ENCODE data around the gene S100A1. TPM values are rescaled to one million over a fixed set of nuclear protein-coding genes. Genes with fewer than 3 reads are reported as not detected.

S100A1 gene
- total and polyA plus RNA-seq, 10 of the 15 experiments (the other 5 are each of a cell fraction or from before 2014, with no cell fraction given): 0.13 to 0.29 TPM; not detected in 8

DNA sequence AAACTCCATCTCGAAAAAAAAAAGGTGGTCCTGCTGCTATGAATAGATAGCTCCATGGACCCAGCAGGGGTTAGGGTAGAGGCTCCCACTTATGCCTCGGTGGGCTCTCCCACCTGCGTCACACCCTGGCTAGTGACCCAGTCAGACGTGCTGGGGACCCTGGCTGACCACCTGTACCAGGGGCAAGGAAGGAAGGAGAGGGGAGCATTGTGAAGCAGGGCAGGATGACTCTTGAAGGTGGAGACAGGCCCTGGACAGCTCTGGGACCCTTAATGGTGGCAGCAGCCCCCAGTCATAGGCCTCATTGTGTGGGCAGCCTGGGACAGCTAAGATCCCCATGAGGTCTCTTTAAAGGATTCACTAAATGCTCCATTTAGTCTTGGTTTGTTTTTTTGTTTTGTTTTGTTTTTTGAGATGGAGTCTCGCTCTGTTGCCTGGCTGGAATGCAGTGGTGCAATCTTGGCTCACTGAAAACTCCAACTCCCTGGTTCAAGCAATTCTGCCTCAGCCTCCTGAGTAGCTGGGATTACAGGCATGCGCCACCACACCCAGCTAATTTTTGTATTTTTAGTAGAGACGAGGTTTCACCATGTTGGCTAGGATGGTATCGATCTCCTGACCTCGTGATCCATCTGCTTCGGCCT, 19.9 kb downstream of the S100A1 start:
- intact Hi-C loops (cut with micrococcal nuclease; ENCODE audit: unreplicated experiment): no loop called here
- ATAC-seq: no peak; the same call in 2 of the 3 replicates
- H3K4me1 ChIP-seq (ENCODE audit: control insufficient read depth, insufficient read depth, low read length): no peaks in the 10 kb centered on the region
- no peak for FAIRE-seq
- POLR2A ChIA-PET: interaction anchor here (1.0 to 6.7 kb wide), 4 partner anchors 10 to 14 kb away, joined by 3 to 35 read pairs (median 6); partner anchors contain the start of gene CHTOP
- H3K9me3 ChIP-seq (replicated peaks; ENCODE audit: control insufficient read depth, insufficient read depth, low read length): no peaks in the 10 kb centered on the region
- no peaks in the 10 kb centered on the region for H3K79me2 ChIP-seq (ENCODE audit: control insufficient read depth, insufficient read depth, low read length)
- H3K4me2 ChIP-seq (ENCODE audit: control insufficient read depth, insufficient read depth): no peak overlapping the region
- TF ChIP-seq YBX1 (IDR thresholded peaks at IDR 0.05) (no peak), POLR2A (IDR thresholded peaks at IDR 0.05; ENCODE audit: low read depth, low read length) (peak; percentile 72), POU2F2 (IDR thresholded peaks at IDR 0.05; ENCODE audit: borderline replicate concordance, low read depth, low read length) (0 out of 3 replicates have a peak, but pooled peaks have one; percentile 13), CHD4 (IDR thresholded peaks at IDR 0.05) (no peak), RFX5 (IDR thresholded peaks at IDR 0.05; ENCODE audit: low read depth, low read length) (no peak), RCOR1 (conservative IDR thresholded peaks at IDR 0.05; ENCODE audit: low read depth, low read length) (no peak), ZNF217 (IDR thresholded peaks at IDR 0.05) (no peak), CHD2 (IDR thresholded peaks at IDR 0.05; ENCODE audit: borderline replicate concordance, low read depth, low read length) (no peak), SMC3 (IDR thresholded peaks at IDR 0.05; ENCODE audit: borderline replicate concordance, low read length) (no peak)
- TF ChIP-seq, protein P1, sequence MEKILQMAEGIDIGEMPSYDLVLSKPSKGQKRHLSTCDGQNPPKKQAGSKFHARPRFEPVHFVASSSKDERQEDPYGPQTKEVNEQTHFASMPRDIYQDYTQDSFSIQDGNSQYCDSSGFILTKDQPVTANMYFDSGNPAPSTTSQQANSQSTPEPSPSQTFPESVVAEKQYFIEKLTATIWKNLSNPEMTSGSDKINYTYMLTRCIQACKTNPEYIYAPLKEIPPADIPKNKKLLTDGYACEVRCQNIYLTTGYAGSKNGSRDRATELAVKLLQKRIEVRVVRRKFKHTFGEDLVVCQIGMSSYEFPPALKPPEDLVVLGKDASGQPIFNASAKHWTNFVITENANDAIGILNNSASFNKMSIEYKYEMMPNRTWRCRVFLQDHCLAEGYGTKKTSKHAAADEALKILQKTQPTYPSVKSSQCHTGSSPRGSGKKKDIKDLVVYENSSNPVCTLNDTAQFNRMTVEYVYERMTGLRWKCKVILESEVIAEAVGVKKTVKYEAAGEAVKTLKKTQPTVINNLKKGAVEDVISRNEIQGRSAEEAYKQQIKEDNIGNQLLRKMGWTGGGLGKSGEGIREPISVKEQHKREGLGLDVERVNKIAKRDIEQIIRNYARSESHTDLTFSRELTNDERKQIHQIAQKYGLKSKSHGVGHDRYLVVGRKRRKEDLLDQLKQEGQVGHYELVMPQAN (conservative IDR thresholded peaks at IDR 0.05): no peak
- TF ChIP-seq, protein P2, sequence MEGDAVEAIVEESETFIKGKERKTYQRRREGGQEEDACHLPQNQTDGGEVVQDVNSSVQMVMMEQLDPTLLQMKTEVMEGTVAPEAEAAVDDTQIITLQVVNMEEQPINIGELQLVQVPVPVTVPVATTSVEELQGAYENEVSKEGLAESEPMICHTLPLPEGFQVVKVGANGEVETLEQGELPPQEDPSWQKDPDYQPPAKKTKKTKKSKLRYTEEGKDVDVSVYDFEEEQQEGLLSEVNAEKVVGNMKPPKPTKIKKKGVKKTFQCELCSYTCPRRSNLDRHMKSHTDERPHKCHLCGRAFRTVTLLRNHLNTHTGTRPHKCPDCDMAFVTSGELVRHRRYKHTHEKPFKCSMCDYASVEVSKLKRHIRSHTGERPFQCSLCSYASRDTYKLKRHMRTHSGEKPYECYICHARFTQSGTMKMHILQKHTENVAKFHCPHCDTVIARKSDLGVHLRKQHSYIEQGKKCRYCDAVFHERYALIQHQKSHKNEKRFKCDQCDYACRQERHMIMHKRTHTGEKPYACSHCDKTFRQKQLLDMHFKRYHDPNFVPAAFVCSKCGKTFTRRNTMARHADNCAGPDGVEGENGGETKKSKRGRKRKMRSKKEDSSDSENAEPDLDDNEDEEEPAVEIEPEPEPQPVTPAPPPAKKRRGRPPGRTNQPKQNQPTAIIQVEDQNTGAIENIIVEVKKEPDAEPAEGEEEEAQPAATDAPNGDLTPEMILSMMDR (IDR thresholded peaks at IDR 0.05 in 2 of 3, conservative IDR thresholded peaks at IDR 0.05 in 1 of 3; ENCODE audit: control insufficient read depth in 2 of 3, extremely low read depth in 1 of 3, insufficient read depth in 1 of 3, low read depth in 3 of 3, low read length in 3 of 3): no peak
- TF ChIP-seq, protein P3, sequence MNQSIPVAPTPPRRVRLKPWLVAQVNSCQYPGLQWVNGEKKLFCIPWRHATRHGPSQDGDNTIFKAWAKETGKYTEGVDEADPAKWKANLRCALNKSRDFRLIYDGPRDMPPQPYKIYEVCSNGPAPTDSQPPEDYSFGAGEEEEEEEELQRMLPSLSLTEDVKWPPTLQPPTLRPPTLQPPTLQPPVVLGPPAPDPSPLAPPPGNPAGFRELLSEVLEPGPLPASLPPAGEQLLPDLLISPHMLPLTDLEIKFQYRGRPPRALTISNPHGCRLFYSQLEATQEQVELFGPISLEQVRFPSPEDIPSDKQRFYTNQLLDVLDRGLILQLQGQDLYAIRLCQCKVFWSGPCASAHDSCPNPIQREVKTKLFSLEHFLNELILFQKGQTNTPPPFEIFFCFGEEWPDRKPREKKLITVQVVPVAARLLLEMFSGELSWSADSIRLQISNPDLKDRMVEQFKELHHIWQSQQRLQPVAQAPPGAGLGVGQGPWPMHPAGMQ (IDR thresholded peaks at IDR 0.05; ENCODE audit: borderline replicate concordance): no peak
- no peak overlapping the region for H3K27ac ChIP-seq (ENCODE audit: control insufficient read depth, insufficient read depth)
- no peaks in the 10 kb centered on the region for H3K27me3 ChIP-seq (replicated peaks in 1 of 2; ENCODE audit: control insufficient read depth in 2 of 2, insufficient read depth in 2 of 2, low read length in 1 of 2)
- no peaks in the 10 kb centered on the region for H4K20me1 ChIP-seq (ENCODE audit: control insufficient read depth, insufficient read depth)
- BruUV-seq (replicated peaks): no TSS peak
- SMC1A ChIA-PET (ENCODE audit: uncharacterized antibody, unreplicated experiment): interaction anchor here (1.0 kb wide), 1 partner anchor 76 kb away, joined by 3 read pairs; no protein-coding TSS in a partner anchor
- CTCF ChIA-PET: interaction anchor here (0.7 to 1.1 kb wide), 3 partner anchors 14 to 114 kb away, joined by 3 to 4 read pairs (median 3); partner anchors contain the start of gene S100A13
- H2AFZ ChIP-seq (ENCODE audit: control insufficient read depth, low read depth, low read length): no peak overlapping the region
- no peak for DNase-seq (ENCODE audit: low read depth, low spot score)
- RAD21 ChIA-PET (ENCODE audit: unreplicated experiment): no interaction called here
- in situ Hi-C loops (cut with MboI): no loop called here
- no peak overlapping the region for H3K9ac ChIP-seq (ENCODE audit: control insufficient read depth, insufficient read depth, low read length)
- 90% methylated on average over 10 of the region's 10 CpGs for WGBS (ENCODE audit: insufficient coverage, insufficient replicate concordance, low lambda C conversion rate, missing lambda C conversion rate)
- H3K36me3 ChIP-seq (ENCODE audit: control insufficient read depth in 2 of 2, insufficient read depth in 2 of 2, low read length in 1 of 2): peaks cover 10 to 31% of the 10 kb centered on the region in 2 experiments
- H3K4me3 ChIP-seq: no peak overlapping the region
